Endothelial cell (in vitro differentiated cells): ENCODE results near the gene ATP5IF1. TPM values are rescaled to one million over a fixed set of nuclear protein-coding genes. Genes with fewer than 3 reads are reported as not detected.

ENCODE experiments used
- DNase-seq: peaks from one replicate; pipeline ENCODE4 v3.0.0; 2021; ENCODE audit warnings: low spot score
- H3K27ac Mint-ChIP-seq: one replicate; pipeline ENCODE4 v1.8.0; 2021; ENCODE audit warnings: mixed read lengths, inconsistent platforms; ENCODE audit not compliant: unreplicated experiment
- H3K27me3 Mint-ChIP-seq: one replicate; pipeline ENCODE4 v1.8.0; 2021; ENCODE audit warnings: mild to moderate bottlenecking, moderate library complexity, mixed read lengths, inconsistent platforms; ENCODE audit not compliant: unreplicated experiment
- H3K36me3 Mint-ChIP-seq: one replicate; pipeline ENCODE4 v1.8.0; 2021; ENCODE audit warnings: mild to moderate bottlenecking, low read depth, mixed read lengths, inconsistent platforms; ENCODE audit not compliant: unreplicated experiment
- H3K4me1 Mint-ChIP-seq: one replicate; pipeline ENCODE4 v1.8.0; 2021; ENCODE audit warnings: mild to moderate bottlenecking, mixed read lengths, inconsistent platforms; ENCODE audit not compliant: unreplicated experiment
- H3K4me3 Mint-ChIP-seq: one replicate; pipeline ENCODE4 v1.8.0; 2021; ENCODE audit warnings: mild to moderate bottlenecking, mixed read lengths, inconsistent platforms; ENCODE audit not compliant: unreplicated experiment
- H3K9me3 Mint-ChIP-seq: one replicate; pipeline ENCODE4 v1.8.0; 2021; ENCODE audit warnings: mixed read lengths, inconsistent platforms; ENCODE audit not compliant: unreplicated experiment
- total RNA-seq: library from RNA; stranded (reverse); fragmentation: NEBNext Ultra II Directional; extraction: Animal tissue kit (Norgen Biotek cat#: 25700); gene quantifications from one replicate; pipeline ENCODE4 v1.2.1, GENCODE V29; 2021; ENCODE audit not compliant: unreplicated experiment
- TF ChIP-seq, protein P1 (sequence below): fragments of 200-600 bp; sonication (generic); IDR thresholded peaks from one replicate; pipeline ENCODE4 v1.5.0; 2021; ENCODE audit warnings: antibody characterized with exemption; ENCODE audit not compliant: unreplicated experiment

ATP5IF1 gene
- total RNA-seq, 1 donor from 2014 or later = 120 TPM

DNA sequence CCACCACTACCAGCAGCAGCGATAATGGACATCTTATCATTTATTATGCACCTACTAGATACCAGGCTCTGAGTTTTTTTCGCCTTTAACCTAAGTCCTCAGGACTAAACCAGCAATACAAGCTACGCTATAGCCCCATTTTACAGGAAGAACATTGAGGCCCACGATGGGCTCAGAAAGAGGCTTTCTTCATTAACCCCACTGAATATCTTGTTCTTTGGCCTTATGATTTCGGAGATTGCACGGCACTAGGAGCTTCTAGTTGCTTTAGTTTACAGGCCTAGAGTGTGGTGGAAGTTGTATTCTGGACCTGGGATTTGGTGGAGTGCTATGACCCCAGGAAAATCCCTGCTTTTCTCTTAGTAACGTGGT lies 24.9 kb downstream of the ATP5IF1 start:
- Mint-ChIP-seq H3K27ac (no peak overlapping the region), H3K36me3 (peaks cover 4% of the 10 kb centered on the region), H3K4me3 (peak overlapping the region; percentile 94), H3K27me3 (peaks cover 13% of the 10 kb centered on the region), H3K9me3 (no peaks in the 10 kb centered on the region), H3K4me1 (peaks cover 25% of the 10 kb centered on the region)
- TF ChIP-seq, protein P1, sequence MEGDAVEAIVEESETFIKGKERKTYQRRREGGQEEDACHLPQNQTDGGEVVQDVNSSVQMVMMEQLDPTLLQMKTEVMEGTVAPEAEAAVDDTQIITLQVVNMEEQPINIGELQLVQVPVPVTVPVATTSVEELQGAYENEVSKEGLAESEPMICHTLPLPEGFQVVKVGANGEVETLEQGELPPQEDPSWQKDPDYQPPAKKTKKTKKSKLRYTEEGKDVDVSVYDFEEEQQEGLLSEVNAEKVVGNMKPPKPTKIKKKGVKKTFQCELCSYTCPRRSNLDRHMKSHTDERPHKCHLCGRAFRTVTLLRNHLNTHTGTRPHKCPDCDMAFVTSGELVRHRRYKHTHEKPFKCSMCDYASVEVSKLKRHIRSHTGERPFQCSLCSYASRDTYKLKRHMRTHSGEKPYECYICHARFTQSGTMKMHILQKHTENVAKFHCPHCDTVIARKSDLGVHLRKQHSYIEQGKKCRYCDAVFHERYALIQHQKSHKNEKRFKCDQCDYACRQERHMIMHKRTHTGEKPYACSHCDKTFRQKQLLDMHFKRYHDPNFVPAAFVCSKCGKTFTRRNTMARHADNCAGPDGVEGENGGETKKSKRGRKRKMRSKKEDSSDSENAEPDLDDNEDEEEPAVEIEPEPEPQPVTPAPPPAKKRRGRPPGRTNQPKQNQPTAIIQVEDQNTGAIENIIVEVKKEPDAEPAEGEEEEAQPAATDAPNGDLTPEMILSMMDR = no peak
- DNase-seq = no peak

DNA sequence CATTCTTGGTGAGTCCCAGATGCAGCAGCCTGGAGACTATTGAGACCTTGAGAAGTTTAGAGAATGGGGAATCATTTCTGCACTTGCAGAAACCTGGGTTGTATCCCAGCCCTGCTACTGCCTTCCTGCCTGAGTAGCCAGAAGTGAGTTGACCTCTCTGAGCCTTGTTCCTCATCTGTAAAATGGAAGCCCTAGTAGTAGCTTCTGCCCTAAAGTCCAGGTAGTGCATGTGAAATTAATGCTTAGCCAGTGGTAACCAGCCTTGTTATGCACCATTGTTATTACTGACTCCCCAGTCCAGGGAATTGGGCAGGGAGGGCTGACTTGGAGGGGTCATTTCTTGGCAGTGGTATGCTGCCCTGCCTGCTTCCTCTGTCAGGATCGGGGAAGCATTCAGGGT lies 29.0 kb downstream of the ATP5IF1 start:
- DNase-seq = no peak
- no peak overlapping the region for H3K4me3 Mint-ChIP-seq
- TF ChIP-seq, protein P1 = no peak
- H3K4me1 Mint-ChIP-seq = peaks cover 34% of the 10 kb centered on the region
- H3K27me3 Mint-ChIP-seq = peaks cover 6% of the 10 kb centered on the region
- H3K27ac Mint-ChIP-seq = no peak overlapping the region
- peaks cover 4% of the 10 kb centered on the region for H3K36me3 Mint-ChIP-seq
- no peaks in the 10 kb centered on the region for H3K9me3 Mint-ChIP-seq

DNA sequence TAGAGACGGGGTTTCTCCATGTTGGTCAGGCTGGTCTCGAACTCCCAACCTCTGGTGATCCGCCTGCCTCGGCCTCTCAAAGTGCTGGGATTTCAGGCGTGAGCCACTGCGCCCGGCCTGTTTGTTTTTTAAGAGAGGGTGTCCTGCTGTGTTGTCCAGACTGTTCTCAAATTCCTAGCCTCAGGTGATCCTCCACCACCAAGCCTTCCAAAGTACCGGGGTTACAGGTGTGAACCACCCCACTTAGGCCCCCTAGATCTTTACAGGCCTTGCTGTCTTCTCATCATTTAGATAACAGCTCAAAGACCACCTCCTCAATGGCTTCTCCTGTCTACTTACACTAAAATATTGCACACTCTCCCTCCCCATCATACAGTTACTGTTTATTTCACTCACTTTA lies 29.7 kb downstream of the ATP5IF1 start:
- Mint-ChIP-seq H3K36me3 (peaks cover 4% of the 10 kb centered on the region), H3K27ac (no peak overlapping the region), H3K4me1 (peaks cover 34% of the 10 kb centered on the region)

GRCh38 chr1:28266920-28267322 lies 31.0 kb downstream of the ATP5IF1 start:
- TF ChIP-seq, protein P1 = no peak
- Mint-ChIP-seq H3K27ac (no peak overlapping the region), H3K9me3 (no peaks in the 10 kb centered on the region), H3K4me3 (no peak overlapping the region), H3K4me1 (peaks cover 26% of the 10 kb centered on the region), H3K36me3 (no peaks in the 10 kb centered on the region), H3K27me3 (peaks cover 3% of the 10 kb centered on the region)
- no peak for DNase-seq

More for the DNA sequence above, 29.7 kb downstream of the ATP5IF1 start:
- DNase-seq = no peak
- TF ChIP-seq, protein P1 = no peak
- Mint-ChIP-seq H3K4me3 (no peak overlapping the region), H3K9me3 (no peaks in the 10 kb centered on the region), H3K27me3 (peaks cover 6% of the 10 kb centered on the region)

- Mint-ChIP-seq H3K4me3 (no peak overlapping the region), H3K27me3 (peaks cover 3% of the 10 kb centered on the region), H3K9me3 (no peaks in the 10 kb centered on the region), H3K27ac (no peak overlapping the region), H3K36me3 (no peaks in the 10 kb centered on the region), H3K4me1 (peaks cover 26% of the 10 kb centered on the region)
- TF ChIP-seq, protein P1 = no peak
- no peak for DNase-seq
Observed at GRCh38 chr1:28267633-28268032, 31.7 kb downstream of the ATP5IF1 start.
